GM21723 (cell line): ENCODE measurements around the gene ZNF436.
A peak's percentile ranks its signal among the peaks of the same experiment; 100 is the strongest.
"Not testable (repeated sequence)": the region's sequence is repeated elsewhere in the genome, so short reads cannot be mapped to it uniquely, and the experiment has no call there.

ENCODE experiments used
- ATAC-seq: cut with Tn5 transposase; IDR thresholded peaks from one replicate; pipeline ENCODE4 v1.9.1; 2021; ENCODE audit warnings: mild to moderate bottlenecking, moderate library complexity; ENCODE audit not compliant: unreplicated experiment

ZNF436 gene

GRCh38 chr1:23393706-23394105, 24.1 kb upstream of the ZNF436 start:
- no peak for ATAC-seq

- no peak for ATAC-seq
These were observed 22.7 kb upstream of the ZNF436 start for GRCh38 chr1:23392125-23392855.

- ATAC-seq: no peak
These were observed 20.2 kb upstream of the ZNF436 start for GRCh38 chr1:23389837-23390321.

- no peak for ATAC-seq
These were observed 17.9 kb upstream of the ZNF436 start for GRCh38 chr1:23387494-23387893.

- no peak for ATAC-seq
These were observed 15.5 kb upstream of the ZNF436 start for GRCh38 chr1:23385119-23385621.

- no peak for ATAC-seq
These were observed 14.8 kb upstream of the ZNF436 start for GRCh38 chr1:23384312-23385058.

- no peak for ATAC-seq
These were observed 14.1 kb upstream of the ZNF436 start for GRCh38 chr1:23383577-23384311.

- ATAC-seq: no peak
These were observed 11.7 kb upstream of the ZNF436 start for GRCh38 chr1:23381233-23381885.

- ATAC-seq: no peak
These were observed 11.1 kb upstream of the ZNF436 start for GRCh38 chr1:23380719-23381118.

GRCh38 chr1:23380236-23380635, 10.6 kb upstream of the ZNF436 start:
- not testable (repeated sequence) for ATAC-seq

GRCh38 chr1:23376890-23377811, 7.5 kb upstream of the ZNF436 start:
- ATAC-seq: no peak

GRCh38 chr1:23374079-23374735, 4.6 kb upstream of the ZNF436 start:
- not testable (repeated sequence) for ATAC-seq

GRCh38 chr1:23371987-23372880, 2.6 kb upstream of the ZNF436 start:
- ATAC-seq: no peak

GRCh38 chr1:23370709-23371584, 1.3 kb upstream of the ZNF436 start:
- no peak for ATAC-seq

GRCh38 chr1:23370330-23370708, 683 bp upstream of the ZNF436 start:
- no peak for ATAC-seq

- peak; percentile 66 for ATAC-seq
These were observed 888 bp downstream of the ZNF436 start for GRCh38 chr1:23368562-23369334.
